CD14-positive monocyte (primary cell): Measurements from ENCODE around the gene PRICKLE4. TPM values are rescaled to one million over a fixed set of nuclear protein-coding genes. Genes with fewer than 3 reads are reported as not detected.

ENCODE experiments used
- DNase-seq, 3 donors: peaks; one replicate each; pipeline ENCODE4 v3.0.0-alpha.2; 2011 to 2022
- H2AFZ ChIP-seq: 2 replicates; pipeline ENCODE4 v1.6.0; 2012; ENCODE audit warnings: mild to moderate bottlenecking, low read depth, low read length, inconsistent platforms; ENCODE audit not compliant: insufficient read depth, poor library complexity, severe bottlenecking
- H3K27ac ChIP-seq, 2 donors: 1 replicate in 1 of 2; 2 replicates in 1 of 2; pipeline ENCODE4 v1.5.1; 2012 to 2013; ENCODE audit warnings: low read length in 2 of 2, control low read depth in 1 of 2, inconsistent platforms in 1 of 2, low read depth in 1 of 2, mild to moderate bottlenecking in 1 of 2
- H3K27me3 ChIP-seq, 2 donors: one replicate each; pipeline versions ENCODE4 v1.6.0 to v1.6.1; 2011 to 2013; ENCODE audit warnings: low read length in 2 of 2; ENCODE audit not compliant: control insufficient read depth in 2 of 2, insufficient read depth in 2 of 2
- H3K36me3 ChIP-seq, 2 donors: replicated peaks in 1 of 2; 1 replicate in 1 of 2; 2 replicates in 1 of 2; pipeline versions ENCODE4 v1.5.1 to v1.6.1; 2012 to 2013; ENCODE audit warnings: low read length in 2 of 2, control low read depth in 1 of 2, inconsistent platforms in 1 of 2, mild to moderate bottlenecking in 1 of 2; ENCODE audit not compliant: insufficient read depth in 2 of 2, control insufficient read depth in 1 of 2
- H3K4me1 ChIP-seq, 2 donors: 1 replicate in 1 of 2; 2 replicates in 1 of 2; pipeline versions ENCODE4 v1.5.1 to v1.6.1; 2012 to 2013; ENCODE audit warnings: low read length in 2 of 2, control low read depth in 1 of 2, inconsistent platforms in 1 of 2, mild to moderate bottlenecking in 1 of 2, moderate library complexity in 1 of 2; ENCODE audit not compliant: insufficient read depth in 2 of 2, control insufficient read depth in 1 of 2
- H3K4me2 ChIP-seq: replicated peaks from 2 replicates; pipeline ENCODE3; 2012; ENCODE audit warnings: low read length, moderate library complexity, mild to moderate bottlenecking; ENCODE audit not compliant: poor library complexity, severe bottlenecking; ENCODE audit errors: extremely low read depth
- H3K4me3 ChIP-seq, 3 experiments: fragments of 200-600 bp in 1 of 3; sonication (generic) in 1 of 3; replicated peaks in 1 of 3; 1 replicate in 2 of 3; 2 replicates in 1 of 3; pipeline ENCODE4 v1.5.1; 2011 to 2013; ENCODE audit warnings: low read length in 3 of 3, mild to moderate bottlenecking in 3 of 3, control low read depth in 2 of 3, low read depth in 2 of 3, inconsistent platforms in 1 of 3, moderate library complexity in 1 of 3
- H3K79me2 ChIP-seq: 2 replicates; pipeline ENCODE4 v1.6.0; 2012; ENCODE audit warnings: mild to moderate bottlenecking, control low read depth, inconsistent platforms, low read length, moderate library complexity; ENCODE audit not compliant: insufficient read depth
- H3K9ac ChIP-seq: 2 replicates; pipeline ENCODE4 v1.6.0; 2017; ENCODE audit warnings: low read length, mild to moderate bottlenecking; ENCODE audit not compliant: insufficient read depth, poor library complexity, severe bottlenecking
- H3K9me3 ChIP-seq, 2 donors: replicated peaks in 1 of 2; 1 replicate in 1 of 2; 2 replicates in 1 of 2; pipeline versions ENCODE4 v1.5.1 to v1.6.1; 2012 to 2013; ENCODE audit warnings: low read length in 2 of 2, control low read depth in 1 of 2; ENCODE audit not compliant: control insufficient read depth in 1 of 2, insufficient read depth in 1 of 2
- H4K20me1 ChIP-seq: 2 replicates; pipeline ENCODE4 v1.6.0; 2012; ENCODE audit warnings: mild to moderate bottlenecking, low read length, control low read depth, moderate library complexity; ENCODE audit not compliant: insufficient read depth
- H3K27ac Mint-ChIP-seq, 7 donors: one replicate each; pipeline ENCODE4 v1.8.0; 2020; ENCODE audit warnings: mild to moderate bottlenecking in 7 of 7, mixed read lengths in 7 of 7, moderate library complexity in 6 of 7, inconsistent platforms in 2 of 7
- H3K27me3 Mint-ChIP-seq, 3 donors: one replicate each; pipeline ENCODE4 v1.8.0; 2021 to 2022; ENCODE audit warnings: low read depth in 3 of 3, mild to moderate bottlenecking in 3 of 3, mixed read lengths in 3 of 3, moderate library complexity in 3 of 3, inconsistent platforms in 1 of 3
- H3K36me3 Mint-ChIP-seq, 2 donors: one replicate each; pipeline ENCODE4 v1.8.0; 2020; ENCODE audit warnings: mixed read lengths in 2 of 2, inconsistent platforms in 1 of 2, mild to moderate bottlenecking in 1 of 2
- H3K4me1 Mint-ChIP-seq: one replicate; pipeline ENCODE4 v1.8.0; 2020; ENCODE audit warnings: mild to moderate bottlenecking, mixed read lengths
- H3K4me3 Mint-ChIP-seq, 2 donors: one replicate each; pipeline ENCODE4 v1.8.0; 2020; ENCODE audit warnings: mild to moderate bottlenecking in 2 of 2, mixed read lengths in 2 of 2, moderate library complexity in 1 of 2
- H3K9me3 Mint-ChIP-seq, 7 donors: one replicate each; pipeline ENCODE4 v1.8.0; 2020 to 2022; ENCODE audit warnings: mixed read lengths in 7 of 7, mild to moderate bottlenecking in 6 of 7, moderate library complexity in 6 of 7, inconsistent platforms in 2 of 7
- WGBS: methylation state at CpG from one replicate; pipeline ENCODE4 v1.1.5; 2013; ENCODE audit warnings: missing lambda C conversion rate; ENCODE audit not compliant: insufficient coverage; 5-methylcytosine and 5-hydroxymethylcytosine counted together
- intact Hi-C, 2 donors: fragments of 100-400 bp; cut with micrococcal nuclease; formaldehyde crosslinking; loops; one replicate each; pipeline versions ENCODE4 v1.15.0 to v1.15.1; 2023
- polyA plus RNA-seq, 3 donors: library from polyadenylated mRNA; depleted of rRNA in 1 of 3; unstranded in 2 of 3; stranded (reverse) in 1 of 3; fragments of 300-500 nt in 2 of 3; fragments of >200 nt in 1 of 3; fragmentation: Illumina TruSeq in 2 of 3; gene quantifications; 1 replicate in 2 of 3; 2 replicates in 1 of 3; pipeline ENCODE4 v1.2.3, GENCODE V29; 2012 to 2021
- TF ChIP-seq, protein P1 (sequence below): fragments of 200-600 bp; IDR thresholded peaks from one replicate; pipeline ENCODE4 v1.8.0; 2022; ENCODE audit warnings: antibody characterized with exemption, mild to moderate bottlenecking

Gene PRICKLE4
- polyA plus RNA-seq, 3 donors, result 0.88 TPM; not detected in 2

DNA sequence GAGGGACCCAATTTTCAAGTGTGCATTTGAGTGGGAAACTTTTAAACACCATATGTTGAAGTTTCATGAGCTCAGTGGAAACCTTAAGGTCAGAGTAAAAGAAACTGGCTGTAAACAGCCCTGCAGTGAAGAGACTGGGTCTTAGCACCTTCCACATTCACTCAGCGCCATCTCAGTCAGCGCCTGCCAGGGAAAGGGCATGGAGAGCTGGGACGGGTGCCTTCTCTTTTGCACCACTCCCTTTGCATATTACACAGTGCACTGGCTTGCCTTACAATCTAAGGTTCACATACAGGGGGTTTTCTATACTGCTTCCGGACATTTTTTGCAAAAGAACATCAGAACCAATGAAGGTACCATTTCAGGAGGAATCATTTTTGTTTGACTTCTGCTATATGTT, 11.4 kb downstream of the PRICKLE4 start:
- Histone ChIP-seq H2AFZ (no peak overlapping the region), H3K79me2 (peaks cover 18% of the 10 kb centered on the region), H3K4me3 (no peak overlapping the region), H3K4me2 (no peak overlapping the region), H3K9ac (no peak overlapping the region), H3K27me3 (no peaks in the 10 kb centered on the region), H4K20me1 (peaks cover 9% of the 10 kb centered on the region), H3K9me3 (no peaks in the 10 kb centered on the region), H3K36me3 (peaks cover 28 to 63% of the 10 kb centered on the region in 2 donors), H3K27ac (no peak overlapping the region), H3K4me1 (peaks cover 3 to 22% of the 10 kb centered on the region in 2 donors)
- intact Hi-C loops, result no loop called here
- Mint-ChIP-seq H3K4me3 (no peak overlapping the region), H3K36me3 (peaks cover 47 to 62% of the 10 kb centered on the region in 2 donors), H3K27ac (peak overlapping the region in 2 of 7 donors; percentile 13 to 32), H3K9me3 (no peaks in the 10 kb centered on the region), H3K4me1 (peaks cover 4% of the 10 kb centered on the region), H3K27me3 (peaks cover 0 to 2% (median 0%) of the 10 kb centered on the region in 3 donors)
- TF ChIP-seq, protein P1, sequence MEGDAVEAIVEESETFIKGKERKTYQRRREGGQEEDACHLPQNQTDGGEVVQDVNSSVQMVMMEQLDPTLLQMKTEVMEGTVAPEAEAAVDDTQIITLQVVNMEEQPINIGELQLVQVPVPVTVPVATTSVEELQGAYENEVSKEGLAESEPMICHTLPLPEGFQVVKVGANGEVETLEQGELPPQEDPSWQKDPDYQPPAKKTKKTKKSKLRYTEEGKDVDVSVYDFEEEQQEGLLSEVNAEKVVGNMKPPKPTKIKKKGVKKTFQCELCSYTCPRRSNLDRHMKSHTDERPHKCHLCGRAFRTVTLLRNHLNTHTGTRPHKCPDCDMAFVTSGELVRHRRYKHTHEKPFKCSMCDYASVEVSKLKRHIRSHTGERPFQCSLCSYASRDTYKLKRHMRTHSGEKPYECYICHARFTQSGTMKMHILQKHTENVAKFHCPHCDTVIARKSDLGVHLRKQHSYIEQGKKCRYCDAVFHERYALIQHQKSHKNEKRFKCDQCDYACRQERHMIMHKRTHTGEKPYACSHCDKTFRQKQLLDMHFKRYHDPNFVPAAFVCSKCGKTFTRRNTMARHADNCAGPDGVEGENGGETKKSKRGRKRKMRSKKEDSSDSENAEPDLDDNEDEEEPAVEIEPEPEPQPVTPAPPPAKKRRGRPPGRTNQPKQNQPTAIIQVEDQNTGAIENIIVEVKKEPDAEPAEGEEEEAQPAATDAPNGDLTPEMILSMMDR, result no peak
- no peak for DNase-seq
- WGBS, result 83% methylated on average over 1 of the region's 4 CpGs

DNA sequence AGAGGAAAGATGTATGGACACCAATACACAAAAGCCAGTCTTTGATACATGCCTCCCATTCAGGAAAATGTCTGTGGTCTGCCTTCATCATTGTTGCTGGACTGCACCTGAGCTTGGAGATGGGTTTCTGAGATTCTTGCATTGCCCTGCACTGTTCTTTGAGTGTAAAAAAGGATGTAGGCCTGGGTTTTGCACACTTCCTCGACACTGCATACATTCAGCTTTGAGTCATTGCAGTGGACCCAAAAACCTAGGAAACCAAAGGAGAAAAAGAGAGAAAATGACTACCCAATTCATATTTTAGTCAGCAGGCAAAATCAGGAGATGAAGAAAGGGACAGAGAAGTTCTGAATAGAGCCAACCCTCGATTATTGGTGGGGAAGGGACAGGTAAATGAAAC, 15.9 kb downstream of the PRICKLE4 start:
- H3K36me3 ChIP-seq, result peaks cover 11 to 52% of the 10 kb centered on the region in 2 donors
- Mint-ChIP-seq H3K9me3 (no peaks in the 10 kb centered on the region), H3K4me3 (no peak overlapping the region), H3K36me3 (peaks cover 34 to 54% of the 10 kb centered on the region in 2 donors), H3K4me1 (no peaks in the 10 kb centered on the region), H3K27ac (peak overlapping the region in 1 of 7 donors; percentile 52), H3K27me3 (peaks cover 0 to 2% (median 0%) of the 10 kb centered on the region in 3 donors)
- H3K9me3 ChIP-seq, result no peaks in the 10 kb centered on the region
- peaks cover 2% of the 10 kb centered on the region for H4K20me1 ChIP-seq
- H3K4me1 ChIP-seq, result no peaks in the 10 kb centered on the region
- no peak overlapping the region for H3K4me3 ChIP-seq
- TF ChIP-seq, protein P1, result no peak
- no peak overlapping the region for H3K4me2 ChIP-seq
- no peak overlapping the region for H2AFZ ChIP-seq
- intact Hi-C loops, result no loop called here
- H3K79me2 ChIP-seq, result no peaks in the 10 kb centered on the region
- no peaks in the 10 kb centered on the region for H3K27me3 ChIP-seq
- no peak overlapping the region for H3K9ac ChIP-seq
- DNase-seq, result no peak
- H3K27ac ChIP-seq, result no peak overlapping the region
- WGBS, result 100% methylated on average over 1 of the region's 2 CpGs
